ENCODE data around the gene LHFPL2. TPM values are rescaled to one million over a fixed set of nuclear protein-coding genes. Genes with fewer than 3 reads are reported as not detected.

Gene LHFPL2
- total RNA-seq, 2 donors from 2014 or later, result 13.7 to 40.4 TPM

DNA sequence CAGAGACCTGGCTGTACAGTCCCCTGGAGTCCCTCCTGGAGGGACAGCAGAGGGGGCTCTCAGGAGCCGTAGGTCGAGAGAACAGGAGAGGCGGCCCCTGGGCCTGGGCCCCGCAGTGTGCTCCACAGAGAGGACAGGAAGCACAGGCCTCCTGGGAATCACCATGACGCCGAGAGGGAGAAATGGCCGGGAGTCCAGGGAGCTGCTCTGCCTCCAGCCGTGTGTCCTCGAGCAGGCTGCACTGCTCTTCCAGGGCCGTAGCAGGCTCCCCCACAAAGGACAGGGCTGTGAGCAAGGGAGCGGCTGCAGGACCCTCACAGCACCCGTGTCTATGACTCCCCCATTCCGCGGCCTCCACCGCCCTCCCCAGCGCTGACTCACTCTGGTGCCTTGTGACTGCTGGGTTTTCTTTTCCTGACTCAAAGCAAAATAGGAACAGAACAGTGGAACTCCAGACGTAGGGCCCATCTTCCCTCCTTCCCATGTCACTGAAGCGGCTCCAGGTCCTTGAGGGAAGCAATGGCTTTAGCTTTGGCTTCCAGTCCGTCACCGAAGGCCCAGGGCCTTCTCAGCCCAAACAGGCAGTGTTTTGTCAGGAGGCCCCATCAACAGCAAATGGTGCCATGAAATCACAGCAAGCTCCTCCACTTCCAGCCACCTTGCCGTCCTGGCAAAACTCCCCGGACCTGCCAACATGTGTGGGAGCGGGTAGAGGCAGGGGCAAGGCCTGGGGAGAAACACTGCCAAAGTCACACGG is 114.2 kb downstream of the LHFPL2 start:
- Histone ChIP-seq H3K9me3 (no peaks in the 10 kb centered on the region), H3K27ac (peak overlapping the region; percentile 35 to 53), H3K27me3 (replicated peaks; ENCODE audit: insufficient read depth) (no peaks in the 10 kb centered on the region), H3K4me3 (no peak overlapping the region), H3K36me3 (no peaks in the 10 kb centered on the region), H3K4me1 (replicated peaks) (no peaks in the 10 kb centered on the region)
- 81% methylated on average over 22 of the region's 24 CpGs for WGBS
- no peak for DNase-seq (ENCODE audit: low spot score)
- intact Hi-C loops (cut with DNase I), result no loop called here
- TF ChIP-seq, protein P1, sequence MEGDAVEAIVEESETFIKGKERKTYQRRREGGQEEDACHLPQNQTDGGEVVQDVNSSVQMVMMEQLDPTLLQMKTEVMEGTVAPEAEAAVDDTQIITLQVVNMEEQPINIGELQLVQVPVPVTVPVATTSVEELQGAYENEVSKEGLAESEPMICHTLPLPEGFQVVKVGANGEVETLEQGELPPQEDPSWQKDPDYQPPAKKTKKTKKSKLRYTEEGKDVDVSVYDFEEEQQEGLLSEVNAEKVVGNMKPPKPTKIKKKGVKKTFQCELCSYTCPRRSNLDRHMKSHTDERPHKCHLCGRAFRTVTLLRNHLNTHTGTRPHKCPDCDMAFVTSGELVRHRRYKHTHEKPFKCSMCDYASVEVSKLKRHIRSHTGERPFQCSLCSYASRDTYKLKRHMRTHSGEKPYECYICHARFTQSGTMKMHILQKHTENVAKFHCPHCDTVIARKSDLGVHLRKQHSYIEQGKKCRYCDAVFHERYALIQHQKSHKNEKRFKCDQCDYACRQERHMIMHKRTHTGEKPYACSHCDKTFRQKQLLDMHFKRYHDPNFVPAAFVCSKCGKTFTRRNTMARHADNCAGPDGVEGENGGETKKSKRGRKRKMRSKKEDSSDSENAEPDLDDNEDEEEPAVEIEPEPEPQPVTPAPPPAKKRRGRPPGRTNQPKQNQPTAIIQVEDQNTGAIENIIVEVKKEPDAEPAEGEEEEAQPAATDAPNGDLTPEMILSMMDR (IDR thresholded peaks at IDR 0.05), result no peak
- no peak for TF ChIP-seq POLR2A (IDR thresholded peaks at IDR 0.05)
- TF ChIP-seq POLR2AphosphoS5 (IDR thresholded peaks at IDR 0.05), result no peak

DNA sequence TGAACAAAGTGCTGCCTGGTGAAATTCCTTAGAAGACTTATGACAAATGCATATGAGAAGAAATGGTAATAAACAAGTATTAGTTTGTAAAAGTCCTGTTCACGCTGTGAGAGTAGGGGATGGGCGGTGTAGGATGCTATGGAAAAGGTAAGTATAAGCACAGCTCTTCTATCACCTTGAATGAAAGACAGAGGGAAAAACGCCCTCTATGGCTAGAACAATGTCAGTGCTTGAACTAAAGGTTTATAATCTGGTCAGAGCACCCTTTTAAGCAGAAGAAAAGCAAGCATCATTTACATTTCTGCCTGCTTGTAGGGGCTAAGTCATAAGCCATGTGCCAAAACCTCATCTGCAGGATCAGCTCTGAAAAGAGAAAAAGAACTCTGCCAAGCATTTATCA is 115.2 kb downstream of the LHFPL2 start:
- H3K27me3 ChIP-seq (replicated peaks; ENCODE audit: insufficient read depth), result no peaks in the 10 kb centered on the region
- H3K27ac ChIP-seq, result peak overlapping the region in 1 of 2 donors; percentile 35
- no peak for DNase-seq (ENCODE audit: low spot score)
- intact Hi-C loops (cut with DNase I), result no loop called here
- no peaks in the 10 kb centered on the region for H3K4me1 ChIP-seq (replicated peaks)
- TF ChIP-seq, protein P1 (IDR thresholded peaks at IDR 0.05), result peak in 2 of 4 experiments; percentile 7 to 41
- no peak for TF ChIP-seq POLR2A (IDR thresholded peaks at IDR 0.05)
- WGBS, result 76% methylated on average over 3 of the region's 3 CpGs
- no peaks in the 10 kb centered on the region for H3K9me3 ChIP-seq
- no peak overlapping the region for H3K4me3 ChIP-seq
- H3K36me3 ChIP-seq, result no peaks in the 10 kb centered on the region

DNA sequence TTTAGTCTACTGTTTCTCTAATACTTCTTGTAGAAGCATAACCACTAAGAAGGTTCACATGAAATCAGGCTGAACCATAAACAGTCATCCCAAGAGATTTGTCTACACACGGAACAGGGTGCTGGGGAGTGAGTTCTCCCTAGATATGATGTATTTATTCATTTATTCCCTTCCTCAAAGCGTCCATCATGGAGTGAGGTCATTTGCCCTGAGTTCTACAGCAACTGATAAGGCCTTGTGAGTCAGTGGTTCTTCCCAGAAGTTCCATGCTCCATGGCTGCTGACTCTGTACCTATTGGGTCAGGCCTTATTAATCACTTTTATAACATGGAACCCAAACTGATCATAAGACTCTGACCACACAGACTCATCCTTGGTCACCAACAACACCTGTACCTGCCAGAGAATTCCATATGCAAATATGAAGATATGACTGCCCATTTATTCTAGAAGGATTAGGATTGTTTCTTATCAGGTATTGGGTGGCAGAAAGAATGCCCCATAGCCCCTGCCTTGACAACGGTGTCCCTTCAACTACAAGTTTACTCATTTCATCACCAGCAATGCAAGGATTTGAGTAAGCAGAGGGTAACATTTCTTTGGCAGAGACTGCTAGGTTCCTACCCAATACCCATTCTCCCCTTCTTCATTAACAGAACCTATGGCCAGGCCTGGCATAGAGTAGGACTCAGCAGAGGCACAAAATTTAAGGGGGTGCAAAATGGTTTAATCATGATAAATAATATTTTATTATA is 118.1 kb downstream of the LHFPL2 start:
- H3K36me3 ChIP-seq, result no peaks in the 10 kb centered on the region
- intact Hi-C loops (cut with DNase I), result no loop called here
- whole genome bisulfite sequencing, result 73% methylated on average over 3 of the region's 3 CpGs
- no peak overlapping the region for H3K4me3 ChIP-seq
- TF ChIP-seq POLR2A (IDR thresholded peaks at IDR 0.05), result no peak
- TF ChIP-seq, protein P1 (IDR thresholded peaks at IDR 0.05), result no peak
- no peak for TF ChIP-seq POLR2AphosphoS5 (IDR thresholded peaks at IDR 0.05)
- H3K9me3 ChIP-seq, result no peaks in the 10 kb centered on the region
- H3K27ac ChIP-seq, result no peak overlapping the region
- no peaks in the 10 kb centered on the region for H3K27me3 ChIP-seq (replicated peaks; ENCODE audit: insufficient read depth)
- DNase-seq (ENCODE audit: low spot score), result no peak
- no peaks in the 10 kb centered on the region for H3K4me1 ChIP-seq (replicated peaks)

DNA sequence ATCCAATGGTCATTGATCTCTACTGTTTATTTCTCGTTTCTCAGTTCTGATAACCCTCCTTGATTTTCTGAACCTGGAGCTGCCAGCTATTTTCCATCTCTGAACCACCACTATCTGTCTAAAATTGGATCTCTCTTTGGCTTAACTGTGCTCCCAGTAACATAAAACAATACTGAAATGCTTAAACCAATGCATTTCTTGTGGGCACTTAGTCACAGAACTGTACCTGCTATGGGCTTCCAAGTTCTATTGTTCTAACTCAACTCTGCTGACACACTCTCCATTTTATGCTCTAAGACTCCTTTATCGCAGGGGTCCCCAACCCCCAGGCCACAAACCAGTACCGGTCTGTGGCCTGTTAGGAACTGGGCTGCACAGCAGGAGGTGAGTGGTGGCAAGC is 120.6 kb downstream of the LHFPL2 start:
- WGBS, result 89% methylated on average over 3 of the region's 3 CpGs
- no peaks in the 10 kb centered on the region for H3K9me3 ChIP-seq
- no peak for TF ChIP-seq POLR2A (IDR thresholded peaks at IDR 0.05)
- TF ChIP-seq, protein P1 (IDR thresholded peaks at IDR 0.05), result no peak
- TF ChIP-seq POLR2AphosphoS5 (IDR thresholded peaks at IDR 0.05), result no peak
- no peaks in the 10 kb centered on the region for H3K27me3 ChIP-seq (replicated peaks; ENCODE audit: insufficient read depth)
- no peak overlapping the region for H3K4me3 ChIP-seq
- no peak for DNase-seq (ENCODE audit: low spot score)
- no peaks in the 10 kb centered on the region for H3K36me3 ChIP-seq
- peak overlapping the region in 1 of 2 donors; percentile 14 for H3K27ac ChIP-seq
- intact Hi-C loops (cut with DNase I), result no loop called here
- H3K4me1 ChIP-seq (replicated peaks), result no peaks in the 10 kb centered on the region

Data from prostate gland (tissue), 2 donors.